Liver (tissue), 9 donors: ENCODE data around the gene WWC1. TPM values are rescaled to one million over a fixed set of nuclear protein-coding genes. Genes with fewer than 3 reads are reported as not detected.

Experiments used
- DNase-seq: peaks from one replicate; pipeline ENCODE4 v3.0.0-alpha.2; 2017; ENCODE audit warnings: low spot score
- H3K27ac ChIP-seq, 2 donors: one replicate each; pipeline ENCODE4 v1.7.0; 2013; ENCODE audit warnings: inconsistent platforms in 2 of 2, low read length in 2 of 2, control low read depth in 1 of 2, low read depth in 1 of 2, mild to moderate bottlenecking in 1 of 2
- H3K27me3 ChIP-seq, 4 donors: one replicate each; pipeline versions ENCODE4 v1.6.1 to v1.7.0; 2013; ENCODE audit warnings: low read length in 3 of 4, inconsistent platforms in 1 of 4, mild to moderate bottlenecking in 1 of 4, moderate library complexity in 1 of 4; ENCODE audit not compliant: control insufficient read depth in 4 of 4, insufficient read depth in 4 of 4
- H3K36me3 ChIP-seq, 4 donors: one replicate each; pipeline versions ENCODE4 v1.6.1 to v1.7.0; 2013; ENCODE audit warnings: low read length in 3 of 4, mild to moderate bottlenecking in 3 of 4, low read depth in 1 of 4, moderate library complexity in 1 of 4; ENCODE audit not compliant: control insufficient read depth in 4 of 4, insufficient read depth in 3 of 4
- H3K4me1 ChIP-seq, 4 donors: one replicate each; pipeline versions ENCODE4 v1.6.1 to v1.7.0; 2013; ENCODE audit warnings: low read length in 3 of 4, mild to moderate bottlenecking in 3 of 4, moderate library complexity in 1 of 4; ENCODE audit not compliant: control insufficient read depth in 4 of 4, insufficient read depth in 4 of 4
- H3K4me3 ChIP-seq, 3 donors: one replicate each; pipeline versions ENCODE4 v1.6.1 to v1.7.0; 2013; ENCODE audit warnings: low read length in 3 of 3, control low read depth in 1 of 3, low read depth in 1 of 3, mild to moderate bottlenecking in 1 of 3
- H3K9ac ChIP-seq, 2 donors: one replicate each; pipeline ENCODE4 v1.7.0; 2013; ENCODE audit warnings: low read length in 2 of 2, mild to moderate bottlenecking in 2 of 2, moderate library complexity in 2 of 2, control low read depth in 1 of 2, low read depth in 1 of 2
- H3K9me3 ChIP-seq, 4 donors: one replicate each; pipeline versions ENCODE4 v1.6.1 to v1.7.0; 2013; ENCODE audit warnings: low read length in 3 of 4; ENCODE audit not compliant: control insufficient read depth in 4 of 4
- ATF3 ChIP-seq: IDR thresholded peaks from 2 replicates; pipeline ENCODE4 v1.6.1; 2016; ENCODE audit warnings: antibody characterized with exemption
- CTCF ChIP-seq: fragments of 150-350 bp; IDR thresholded peaks from 2 replicates; pipeline ENCODE4 v1.5.1; 2017; ENCODE audit warnings: improper control_type of control experiment, low read depth, low read length; ENCODE audit not compliant: missing input control
- EGR1 ChIP-seq, 2 donors: IDR thresholded peaks; 2 replicates each; pipeline ENCODE4 v1.6.1; 2016 to 2018; ENCODE audit warnings: antibody characterized with exemption in 2 of 2, low read depth in 2 of 2
- FOXA2 ChIP-seq: IDR thresholded peaks from 2 replicates; pipeline ENCODE4 v1.6.1; 2016; ENCODE audit warnings: antibody characterized with exemption
- HNF4A ChIP-seq, 2 donors: conservative IDR thresholded peaks; 2 replicates each; pipeline ENCODE4 v1.6.1; 2016; ENCODE audit warnings: antibody characterized with exemption in 2 of 2, mild to moderate bottlenecking in 2 of 2
- HNF4G ChIP-seq: IDR thresholded peaks from 2 replicates; pipeline ENCODE4 v1.6.1; 2016; ENCODE audit warnings: antibody characterized with exemption
- JUND ChIP-seq, 2 donors: IDR thresholded peaks; 2 replicates each; pipeline ENCODE4 v1.6.1; 2016; ENCODE audit warnings: antibody characterized with exemption in 2 of 2
- NR2F2 ChIP-seq: IDR thresholded peaks from 2 replicates; pipeline ENCODE4 v1.6.1; 2016; ENCODE audit warnings: antibody characterized with exemption
- RAD21 ChIP-seq, 2 donors: IDR thresholded peaks; 2 replicates each; pipeline ENCODE4 v1.6.1; 2016; ENCODE audit warnings: antibody characterized with exemption in 2 of 2, mild to moderate bottlenecking in 2 of 2
- REST ChIP-seq: IDR thresholded peaks from 2 replicates; pipeline ENCODE4 v1.6.1; 2016; ENCODE audit warnings: antibody characterized with exemption, mild to moderate bottlenecking
- SP1 ChIP-seq: IDR thresholded peaks from 2 replicates; pipeline ENCODE4 v1.6.1; 2018; ENCODE audit warnings: antibody characterized with exemption, mild to moderate bottlenecking
- TAF1 ChIP-seq: conservative IDR thresholded peaks from 2 replicates; pipeline ENCODE4 v1.6.1; 2016; ENCODE audit warnings: antibody characterized with exemption, mild to moderate bottlenecking
- YY1 ChIP-seq: IDR thresholded peaks from 2 replicates; pipeline ENCODE4 v1.6.1; 2016; ENCODE audit warnings: antibody characterized with exemption, mild to moderate bottlenecking
- ZBTB33 ChIP-seq: IDR thresholded peaks from 2 replicates; pipeline ENCODE4 v1.6.1; 2016; ENCODE audit warnings: antibody characterized with exemption
- WGBS: extraction: QIAGEN DNeasy Blood & Tissue Kit; methylation state at CpG from one replicate; pipeline ENCODE4 v1.1.7; 2013; 5-methylcytosine and 5-hydroxymethylcytosine counted together
- polyA plus RNA-seq, 2 donors: library from polyadenylated mRNA; stranded (reverse) in 1 of 2; unstranded in 1 of 2; fragments of 200-250 nt in 1 of 2; fragments of >200 nt in 1 of 2; fragmentation: Nextera tagmentation in 1 of 2; extraction: Ambion mirVana in 1 of 2; gene quantifications; one replicate each; pipeline versions ENCODE4 v1.2.1 to v1.2.3, GENCODE V29; 2013 to 2015
- total RNA-seq, 2 donors: library from RNA; depleted of rRNA; stranded (reverse); fragments of >200 nt; gene quantifications; one replicate each; pipeline ENCODE4 v1.2.3, GENCODE V29; 2014
- TF ChIP-seq, protein P1 (sequence below): IDR thresholded peaks from 2 replicates; pipeline ENCODE4 v1.6.1; 2016; ENCODE audit warnings: antibody characterized with exemption
- donor health status: healthy.
- donor health status: healthy.
- donor health status: healthy.
- donor health status: healthy.
- donor health status: healthy.

Gene WWC1
- total and polyA plus RNA-seq, 4 donors = 5.9 to 25.1 (median 14.8) TPM

DNA sequence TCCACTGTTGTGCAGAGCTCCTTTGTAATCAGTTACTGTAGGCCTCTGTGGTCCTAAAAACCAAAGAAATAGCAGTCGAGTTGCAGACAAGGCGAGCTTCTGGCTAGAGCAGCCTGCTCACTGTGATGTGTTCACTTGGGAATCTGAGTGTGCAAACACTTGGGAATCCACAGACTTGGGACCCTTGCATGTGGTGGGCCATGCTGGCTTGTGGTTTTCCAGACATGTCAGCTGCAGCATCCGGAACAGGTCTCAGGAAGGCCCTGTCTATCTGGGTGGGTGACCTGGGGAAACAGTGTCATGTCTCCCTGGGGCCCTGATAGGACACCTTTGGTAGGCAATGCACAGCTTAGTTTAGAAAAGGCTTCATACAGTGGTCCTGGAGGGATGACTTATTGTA, 66.4 kb downstream of the WWC1 start:
- H3K27ac ChIP-seq = no peak overlapping the region
- H3K9ac ChIP-seq = no peak overlapping the region
- peaks cover 8 to 26% (median 15%) of the 10 kb centered on the region in 4 donors for H3K4me1 ChIP-seq
- TF ChIP-seq ZBTB33 (no peak), NR2F2 (no peak), JUND (IDR thresholded peaks at IDR 0.05) (no peak), FOXA2 (no peak), TAF1 (no peak), CTCF (no peak), ATF3 (no peak), RAD21 (IDR thresholded peaks at IDR 0.05) (no peak), EGR1 (IDR thresholded peaks at IDR 0.05; ENCODE audit: low read depth in 2 of 2) (no peak), YY1 (no peak), REST (no peak)
- TF ChIP-seq, protein P1, sequence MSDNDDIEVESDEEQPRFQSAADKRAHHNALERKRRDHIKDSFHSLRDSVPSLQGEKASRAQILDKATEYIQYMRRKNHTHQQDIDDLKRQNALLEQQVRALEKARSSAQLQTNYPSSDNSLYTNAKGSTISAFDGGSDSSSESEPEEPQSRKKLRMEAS = no peak
- H3K4me3 ChIP-seq = no peak overlapping the region
- WGBS = 89% methylated on average over 3 of the region's 3 CpGs
- no peaks in the 10 kb centered on the region for H3K27me3 ChIP-seq
- no peaks in the 10 kb centered on the region for H3K36me3 ChIP-seq
- no peaks in the 10 kb centered on the region for H3K9me3 ChIP-seq
- DNase-seq = no peak

DNA sequence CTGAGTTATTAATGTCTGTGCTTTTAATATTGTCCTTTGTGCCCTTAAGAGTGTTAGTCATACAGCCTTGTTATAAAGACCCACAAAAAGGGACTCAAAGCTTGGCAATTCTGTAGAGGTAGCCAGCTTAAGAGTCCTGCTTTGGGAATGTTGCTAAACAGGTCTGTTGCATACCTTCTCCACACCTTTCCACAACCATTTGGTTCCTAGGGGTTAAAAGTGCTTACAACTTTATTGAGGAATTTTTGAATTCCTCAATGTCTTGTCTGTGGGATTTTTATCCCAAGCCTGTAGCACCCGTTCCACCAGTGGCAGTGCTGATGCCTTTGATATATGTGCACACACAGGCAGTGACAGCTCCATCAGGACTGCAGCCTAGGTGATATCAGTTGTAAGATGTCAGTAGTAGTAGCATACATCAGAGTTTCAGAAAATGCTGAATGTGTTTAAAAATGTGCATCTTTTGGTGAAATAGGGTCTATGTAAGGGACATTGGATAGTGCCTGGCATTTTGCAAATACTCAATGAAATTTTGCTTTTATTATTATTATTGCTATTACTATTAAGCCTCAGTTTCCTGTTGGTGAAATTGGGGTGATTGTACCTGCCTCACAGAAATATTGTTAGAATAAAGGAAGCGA, 68.5 kb downstream of the WWC1 start:
- Histone ChIP-seq H3K4me3 (no peak overlapping the region), H3K27ac (no peak overlapping the region), H3K9ac (no peak overlapping the region), H3K9me3 (no peaks in the 10 kb centered on the region), H3K4me1 (peaks cover 7 to 14% (median 9%) of the 10 kb centered on the region in 4 donors), H3K27me3 (no peaks in the 10 kb centered on the region), H3K36me3 (no peaks in the 10 kb centered on the region)
- WGBS = 87% methylated on average over 2 of the region's 2 CpGs
- no peak for DNase-seq
- TF ChIP-seq EGR1 (IDR thresholded peaks at IDR 0.05; ENCODE audit: low read depth in 2 of 2) (no peak), RAD21 (IDR thresholded peaks at IDR 0.05) (no peak), CTCF (no peak), SP1 (no peak), NR2F2 (no peak), HNF4G (no peak), JUND (IDR thresholded peaks at IDR 0.05) (no peak), HNF4A (conservative IDR thresholded peaks at IDR 0.05) (no peak), FOXA2 (no peak), ATF3 (no peak), REST (no peak), YY1 (no peak)
- TF ChIP-seq, protein P1 = no peak
